NCI-H1436 treated with DMSO at 0.1 percent for 48 hours (cell line): ENCODE results near the gene BFSP1.

Experiments
- DNase-seq: peaks from one replicate; lab custom pipeline; 2025; lab: John Stamatoyannopoulos, UW

Gene BFSP1

DNA sequence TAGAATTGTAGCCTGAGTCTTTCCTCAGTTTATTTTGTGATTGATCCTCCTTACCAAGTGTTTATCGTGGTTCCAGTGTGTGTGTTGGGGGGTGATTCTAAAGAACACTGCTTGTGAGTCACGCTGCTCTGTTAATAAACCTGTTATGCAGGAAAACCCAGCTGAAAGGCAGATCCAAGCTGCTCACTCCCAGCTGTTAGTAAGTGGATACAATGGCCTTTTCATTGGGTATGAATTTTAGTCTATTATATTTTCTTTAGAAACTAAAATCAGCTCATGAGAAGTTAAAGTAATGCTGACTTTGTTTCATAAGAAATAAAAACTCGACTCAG is 26.5 kb upstream of the BFSP1 start:
- DNase-seq, result no peak

DNA sequence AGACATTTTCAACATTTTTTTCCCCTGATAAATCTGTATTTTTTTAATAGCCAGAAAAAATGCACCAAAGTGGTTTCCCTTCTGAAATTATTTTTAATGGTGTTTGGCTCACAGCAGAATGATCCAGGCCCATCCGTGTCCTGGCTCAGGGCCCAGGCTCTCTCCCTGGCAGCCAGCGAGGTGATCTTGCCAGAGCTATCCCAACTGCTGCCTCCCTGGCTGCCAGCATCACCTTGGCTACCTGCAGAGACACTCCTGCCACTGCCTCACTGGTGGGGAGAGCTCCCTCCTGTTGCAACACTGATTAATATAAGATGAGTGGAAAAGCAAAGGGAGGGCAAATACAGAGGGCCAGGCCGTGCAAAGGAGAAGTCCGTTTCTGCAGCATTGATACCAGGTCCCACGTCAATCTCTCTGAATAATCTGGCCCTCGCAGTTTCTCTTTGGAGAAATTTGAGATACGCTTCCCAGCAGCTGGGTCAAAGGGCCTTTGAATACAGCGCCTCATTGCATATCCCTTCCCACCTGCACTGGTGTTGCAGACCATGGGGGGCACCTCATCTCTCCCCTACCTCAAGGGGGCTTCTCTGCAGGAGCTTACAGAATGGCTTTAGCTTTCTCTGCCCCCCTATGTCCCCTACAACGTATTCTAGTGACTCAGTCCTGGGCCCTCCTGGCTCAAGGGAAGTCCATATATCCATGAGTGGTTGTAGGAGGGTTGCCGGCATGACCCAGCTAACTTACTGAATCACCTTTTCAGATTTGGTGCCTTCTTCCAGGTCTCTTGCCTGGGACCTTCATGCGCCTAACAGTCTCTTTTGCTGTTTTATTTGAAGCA is 25.9 kb upstream of the BFSP1 start:
- DNase-seq, result no peak

DNA sequence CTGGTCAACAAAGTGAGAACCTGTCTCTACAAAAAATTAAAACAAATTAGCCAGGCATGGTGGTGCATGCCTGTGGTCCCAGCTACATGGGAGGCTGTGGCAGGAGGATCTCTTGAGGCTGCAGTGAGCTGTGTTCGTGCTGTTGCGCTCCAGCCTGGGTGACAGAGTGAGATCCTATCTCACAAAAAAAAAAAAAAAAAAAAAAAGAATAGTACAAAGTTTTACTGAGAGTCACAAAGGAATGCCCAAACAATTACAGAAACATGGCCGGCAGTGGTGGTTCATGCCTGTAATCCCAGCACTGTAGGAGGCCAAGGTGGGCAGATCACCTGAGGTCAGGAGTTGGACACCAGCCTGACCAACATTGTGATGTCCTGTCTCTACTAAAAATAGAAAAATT is 23.9 kb upstream of the BFSP1 start:
- DNase-seq, result no peak

DNA sequence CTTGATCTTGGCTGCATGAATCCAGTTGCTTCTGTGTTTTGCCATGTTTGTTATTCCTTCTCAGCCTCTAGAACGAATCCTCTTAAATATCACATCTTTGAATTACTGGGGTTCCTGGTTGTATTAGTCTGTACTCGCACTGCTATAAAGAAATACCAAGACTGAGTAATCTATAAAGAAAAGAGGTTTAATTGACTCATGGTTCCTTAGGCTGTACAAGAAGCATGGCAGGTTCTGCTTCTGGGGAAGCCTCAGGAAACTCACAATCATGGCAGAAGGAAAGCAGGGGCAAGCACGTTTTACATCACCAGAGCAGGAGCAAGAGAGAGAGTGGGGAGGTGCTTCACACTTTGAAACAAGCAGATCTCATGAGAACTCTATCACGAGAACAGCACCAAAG is 18.0 kb upstream of the BFSP1 start:
- no peak for DNase-seq

DNA sequence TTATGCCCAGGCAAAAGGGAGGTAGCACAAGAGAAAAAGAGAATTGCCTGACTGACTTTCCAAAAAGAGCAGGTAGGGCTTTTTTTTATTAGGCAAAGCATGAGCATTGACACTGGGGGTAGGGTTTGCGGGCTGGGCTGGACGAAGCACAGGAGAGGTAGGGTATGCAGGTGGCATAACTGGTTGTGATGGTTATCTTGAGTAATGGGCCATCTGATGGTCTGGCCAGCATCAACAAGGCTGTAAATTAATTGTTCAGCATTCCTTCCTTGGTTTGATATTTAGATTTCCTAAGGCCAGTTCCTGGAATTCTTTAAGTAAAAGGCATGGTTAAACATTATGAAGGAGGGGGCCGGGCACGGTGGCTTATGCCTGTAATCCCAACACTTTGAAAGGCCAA is 13.9 kb upstream of the BFSP1 start:
- DNase-seq, result no peak

DNA sequence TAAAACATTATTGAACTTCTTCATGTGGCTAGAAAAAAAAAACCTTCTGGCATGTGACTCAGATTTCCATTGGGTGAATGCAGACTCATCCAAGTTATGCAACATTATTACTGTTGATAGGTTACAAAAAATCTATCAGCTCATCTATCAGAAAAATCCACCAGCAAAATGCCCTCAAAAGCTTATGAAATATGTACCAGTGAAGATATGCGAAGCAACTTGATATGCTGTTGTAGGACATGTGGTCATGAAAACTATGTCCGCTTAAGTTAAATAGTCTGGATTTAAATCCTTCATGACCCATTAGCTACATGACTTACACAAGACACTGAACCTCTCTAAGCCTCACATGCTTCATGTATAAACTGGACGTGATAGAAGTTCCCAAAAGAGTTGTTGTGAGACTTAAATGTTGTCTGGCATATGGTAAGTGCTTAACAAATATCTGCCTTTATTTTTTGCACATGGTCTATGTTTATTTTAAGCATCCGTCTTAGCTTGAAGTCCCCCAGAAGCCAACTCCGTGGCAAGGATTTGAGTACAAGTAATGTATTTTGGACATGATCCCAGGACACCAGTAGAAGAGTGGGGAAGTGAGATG is 12.5 kb upstream of the BFSP1 start:
- DNase-seq, result no peak

DNA sequence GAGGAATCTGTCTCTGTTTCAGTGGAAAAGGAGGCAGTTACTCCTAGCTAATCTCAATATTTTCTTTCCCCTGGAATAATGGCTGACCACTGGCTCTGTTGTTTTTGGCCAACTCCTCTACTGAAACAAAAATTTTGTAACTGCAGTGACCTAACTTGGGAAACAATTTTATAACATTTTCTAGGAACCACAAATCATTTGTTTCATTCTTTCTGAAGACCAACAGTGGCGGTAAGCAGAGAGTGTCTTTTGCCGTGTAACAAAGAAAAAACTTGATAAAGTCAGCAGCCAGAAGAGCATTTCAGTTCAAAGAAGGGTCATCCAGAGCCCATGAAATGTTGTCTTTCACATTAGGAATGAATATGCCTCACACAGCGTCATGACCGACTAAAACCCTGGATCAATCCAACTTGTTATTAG is 11.8 kb upstream of the BFSP1 start:
- no peak for DNase-seq

DNA sequence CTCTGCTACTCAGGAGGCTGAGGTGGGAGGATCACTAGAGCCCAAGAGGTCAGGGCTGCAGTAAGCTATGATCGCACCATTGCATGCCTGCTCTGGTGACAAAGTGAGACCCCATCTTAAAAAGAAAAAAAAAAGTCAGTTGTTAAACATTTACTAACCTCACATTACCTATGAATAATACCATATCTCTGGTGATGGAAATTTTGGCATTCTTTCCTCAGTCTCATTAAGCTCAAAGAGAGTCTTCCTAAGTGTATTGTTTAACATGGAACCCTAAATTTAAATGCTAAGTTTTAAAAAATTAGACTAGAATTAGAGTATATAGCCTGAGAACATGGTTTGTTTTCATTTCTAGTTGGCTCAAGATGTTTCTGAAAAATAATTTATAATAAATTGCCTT is 11.3 kb upstream of the BFSP1 start:
- no peak for DNase-seq

DNA sequence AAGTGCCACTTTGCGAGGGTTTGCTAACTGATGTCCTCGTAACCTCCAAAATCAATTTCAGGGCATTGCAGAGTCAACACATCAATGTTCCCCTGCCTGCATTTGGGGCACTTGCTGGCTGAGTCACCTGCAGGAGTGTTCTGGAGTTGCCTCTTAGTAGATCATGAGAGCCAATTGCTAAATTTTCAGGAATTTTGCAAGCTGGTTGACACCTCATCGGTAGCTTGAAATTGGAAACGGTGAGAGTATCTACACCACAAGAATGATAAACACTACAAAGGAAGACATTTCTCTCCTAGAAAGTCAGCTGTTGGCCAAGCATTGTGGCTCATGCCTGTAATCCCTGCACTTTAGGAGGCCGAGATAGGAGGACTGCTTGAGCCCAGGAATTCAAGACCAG is 10.8 kb upstream of the BFSP1 start:
- no peak for DNase-seq

DNA sequence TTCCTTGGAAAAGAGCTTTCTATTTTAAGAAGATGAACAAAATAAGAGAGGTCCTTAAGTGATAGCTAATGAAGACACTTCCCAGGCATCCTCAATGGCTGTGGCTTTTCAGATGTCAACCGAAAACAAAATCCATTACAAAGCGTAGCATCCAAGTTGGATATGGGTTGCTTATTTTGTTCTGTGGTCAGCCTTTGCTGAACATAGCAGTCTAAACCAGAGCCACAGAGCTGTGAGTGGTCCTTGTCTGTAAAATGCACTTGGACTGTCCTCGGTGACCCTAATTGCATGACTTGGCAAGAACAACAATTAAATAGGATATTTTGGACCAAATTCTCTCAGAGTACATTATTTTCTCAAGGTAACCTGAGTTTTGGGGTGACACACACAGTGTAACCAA is 10.4 kb upstream of the BFSP1 start:
- no peak for DNase-seq

DNA sequence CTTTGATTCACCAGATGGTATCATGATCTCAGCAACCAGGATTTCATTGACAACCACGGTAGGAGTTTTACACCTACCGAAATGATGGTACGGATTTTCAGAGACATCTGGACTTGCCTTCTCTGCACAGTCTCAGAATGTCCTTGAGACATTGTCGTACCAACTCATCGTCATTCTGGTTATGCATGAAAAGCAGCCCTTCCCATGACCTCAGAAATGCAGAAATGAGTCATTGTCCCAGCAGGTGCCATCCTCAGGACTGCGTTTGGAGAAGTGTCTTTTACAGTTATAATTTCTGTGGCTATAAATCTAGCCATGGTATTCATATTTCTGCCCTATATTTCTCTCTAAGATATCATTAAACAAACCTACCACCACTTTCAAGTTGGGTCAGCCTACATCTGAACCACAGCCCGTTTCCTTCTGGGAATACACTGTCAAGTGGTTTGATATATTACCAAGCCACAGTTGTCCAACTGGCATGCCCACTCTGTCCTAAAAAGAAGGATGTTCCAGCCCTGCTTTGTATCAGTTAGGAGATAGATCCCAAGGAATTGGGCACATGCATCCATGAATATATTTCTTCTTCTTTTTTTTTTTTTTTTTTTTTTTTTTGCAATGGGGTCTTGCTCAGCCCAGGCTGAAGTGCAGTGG is 7.5 kb upstream of the BFSP1 start:
- DNase-seq, result no peak

DNA sequence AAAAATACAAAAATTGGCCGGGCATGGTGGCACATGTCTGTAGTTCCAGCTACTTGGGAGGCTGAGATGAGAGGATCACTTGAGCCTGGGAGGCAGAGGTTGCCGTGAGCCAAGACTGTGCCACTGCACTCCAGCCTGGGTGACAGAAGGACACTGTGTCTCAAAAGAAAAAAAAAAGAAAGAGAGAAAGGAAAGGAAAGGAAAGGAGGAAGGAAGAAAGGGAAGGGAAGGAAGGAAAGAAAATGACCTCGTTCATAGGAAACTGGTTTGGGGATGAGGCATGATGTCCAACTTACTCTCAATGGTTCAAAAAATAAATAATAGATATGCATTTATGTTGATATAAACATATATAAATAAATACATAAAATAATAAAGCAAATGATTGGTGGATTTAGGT is 6.8 kb upstream of the BFSP1 start:
- no peak for DNase-seq

DNA sequence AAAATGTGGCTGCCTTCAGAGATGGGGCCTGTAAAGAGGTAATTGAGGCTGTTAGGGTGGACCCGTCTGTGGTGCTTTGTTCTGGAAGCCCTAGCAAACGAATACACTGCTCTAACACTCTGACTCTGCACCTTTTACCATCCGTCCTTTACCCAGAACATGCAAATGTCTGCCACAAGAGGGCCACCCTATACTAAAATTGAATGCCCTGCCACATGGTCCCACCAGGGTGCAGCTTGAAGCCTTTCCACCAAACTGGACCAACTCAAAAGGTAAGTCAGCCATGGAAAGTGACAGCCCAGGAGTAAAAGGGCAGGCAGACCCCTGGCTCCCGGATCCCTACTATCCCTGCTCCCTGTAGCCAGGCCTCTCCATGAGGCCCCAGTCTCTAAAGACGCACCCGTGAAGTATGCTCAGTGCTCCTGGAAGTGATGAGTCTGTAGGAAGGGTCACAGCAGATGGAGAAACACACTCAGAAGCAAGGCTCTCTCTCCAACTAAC is 5.8 kb upstream of the BFSP1 start:
- peak; percentile 42 for DNase-seq

DNA sequence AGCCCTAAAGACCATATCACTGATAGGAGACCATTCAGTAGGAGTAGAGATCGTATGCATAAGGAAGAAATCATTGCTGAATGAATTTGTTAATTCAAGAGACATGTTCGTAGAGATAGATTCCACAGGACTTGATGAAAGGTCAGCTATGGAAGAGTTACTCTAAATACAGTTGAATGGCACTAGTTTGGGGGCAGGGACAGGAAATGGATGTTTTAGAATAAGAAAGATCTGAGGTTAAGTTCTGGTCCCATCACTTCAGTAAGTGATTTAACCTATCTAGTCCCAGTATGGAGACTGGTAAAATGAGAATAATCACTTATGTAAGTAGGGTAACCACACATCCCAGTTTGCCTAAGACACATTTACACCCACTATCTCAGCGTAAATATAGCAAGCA is 2.9 kb upstream of the BFSP1 start:
- DNase-seq, result no peak

DNA sequence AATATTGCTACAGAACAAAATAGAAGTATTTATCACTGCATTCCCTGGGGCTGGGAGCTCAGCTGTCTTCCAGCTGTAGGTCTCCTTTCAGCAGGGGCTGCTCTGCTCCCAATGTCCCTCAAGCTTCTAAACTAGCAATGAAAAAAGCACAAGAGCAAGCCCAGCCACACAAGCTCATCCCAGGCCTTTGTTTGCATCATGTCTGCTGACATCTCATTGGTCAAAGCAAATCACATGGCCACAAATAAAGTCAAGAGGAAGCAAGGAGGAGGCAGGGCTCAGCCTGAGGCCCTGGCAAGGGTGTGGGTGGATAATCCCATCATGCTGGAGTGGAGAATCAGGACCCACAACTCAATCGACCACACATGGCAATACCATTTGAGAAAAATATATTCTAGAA is 2.2 kb upstream of the BFSP1 start:
- DNase-seq, result no peak

DNA sequence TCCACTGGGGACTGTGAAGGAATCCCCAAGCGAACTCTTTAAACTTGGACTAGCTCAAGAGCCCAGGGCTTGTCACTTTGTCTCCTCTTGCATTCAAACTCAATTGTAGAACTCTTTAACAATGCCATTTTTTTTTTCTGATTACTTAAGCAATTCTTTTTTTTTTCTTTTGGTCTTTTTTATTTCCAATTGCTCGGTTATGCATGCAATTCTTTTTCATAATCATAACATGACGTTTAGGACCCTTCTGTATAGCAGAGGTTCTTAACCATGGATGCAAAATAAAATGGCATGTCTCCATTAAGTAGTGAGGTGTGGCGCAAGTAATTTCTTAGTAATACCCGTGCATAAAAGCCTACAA is 466 bp upstream of the BFSP1 start:
- DNase-seq, result no peak

DNA sequence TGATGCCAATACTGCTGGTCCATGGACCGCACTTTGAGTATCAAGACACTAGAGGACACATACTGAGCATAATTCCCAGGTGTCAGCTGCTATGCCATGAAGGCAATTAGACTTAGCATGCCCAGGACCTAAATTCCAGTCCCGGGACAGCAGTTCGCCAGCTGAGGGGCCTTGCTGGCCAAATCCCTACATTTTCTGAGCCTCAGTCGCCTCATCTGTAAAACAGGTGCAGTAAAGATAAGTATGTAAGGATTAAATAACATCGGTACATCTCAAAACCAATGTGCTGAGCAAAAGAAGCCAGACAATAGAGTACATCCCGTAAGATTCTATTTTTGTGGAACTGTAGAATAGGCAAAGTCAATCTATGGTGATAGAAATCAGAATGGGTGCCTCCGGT is 1.0 kb downstream of the BFSP1 start:
- DNase-seq, result no peak

DNA sequence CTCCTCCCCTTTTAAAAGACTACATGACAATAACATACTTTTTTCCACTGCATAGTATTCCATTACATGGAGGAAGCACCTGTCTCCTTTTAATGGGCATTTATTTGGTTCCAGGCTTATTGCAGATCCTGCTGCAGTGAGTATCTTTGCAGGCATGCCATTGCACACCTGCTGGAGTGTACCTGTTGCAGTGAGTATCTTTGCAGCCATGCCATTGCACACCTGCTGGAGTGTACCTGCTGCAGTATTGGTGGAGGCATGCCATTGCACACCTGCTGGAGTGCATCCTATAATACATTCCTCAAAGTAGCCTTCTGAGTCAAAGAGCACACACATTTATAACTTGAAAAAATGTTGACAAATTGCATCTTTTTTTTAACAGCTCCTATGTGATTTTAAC is 1.6 kb downstream of the BFSP1 start:
- no peak for DNase-seq

DNA sequence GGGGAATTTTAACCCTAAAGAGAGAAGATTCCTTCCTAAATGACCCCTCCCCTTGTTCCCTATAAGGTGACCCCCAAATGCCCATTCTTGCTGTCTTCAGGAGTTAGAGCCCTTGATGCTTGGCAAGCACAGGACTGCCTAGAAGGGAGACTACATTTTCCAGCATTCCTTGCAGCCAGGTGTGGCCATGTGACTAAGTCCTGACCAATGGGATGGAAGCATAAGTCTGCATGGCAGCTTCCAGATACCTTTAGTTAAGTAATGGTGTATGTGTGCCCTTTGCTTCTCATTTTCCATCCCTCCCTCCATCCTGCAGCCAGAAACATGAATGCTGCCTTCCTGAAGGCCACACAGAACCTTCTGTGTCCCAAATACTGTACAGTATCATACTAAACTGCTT is 5.5 kb downstream of the BFSP1 start:
- DNase-seq, result no peak

DNA sequence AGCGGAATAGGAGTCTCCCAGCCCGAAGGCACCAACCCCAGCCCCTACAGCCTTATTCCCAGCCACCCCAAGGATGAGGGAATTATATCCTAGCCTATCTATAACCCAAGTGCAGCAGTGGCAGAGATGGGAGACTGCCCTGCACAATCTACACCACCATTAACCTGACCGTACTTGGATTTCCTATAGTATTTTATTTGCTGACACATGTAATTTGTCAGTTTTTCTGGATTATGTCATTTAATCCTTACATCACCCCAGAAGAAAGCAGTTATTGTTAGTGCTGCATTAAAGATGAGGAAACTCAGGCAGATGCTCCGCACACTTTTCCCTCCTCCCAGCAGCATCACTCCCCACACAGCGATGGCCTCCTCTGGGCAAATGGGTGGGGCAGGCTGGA is 6.0 kb downstream of the BFSP1 start:
- no peak for DNase-seq

DNA sequence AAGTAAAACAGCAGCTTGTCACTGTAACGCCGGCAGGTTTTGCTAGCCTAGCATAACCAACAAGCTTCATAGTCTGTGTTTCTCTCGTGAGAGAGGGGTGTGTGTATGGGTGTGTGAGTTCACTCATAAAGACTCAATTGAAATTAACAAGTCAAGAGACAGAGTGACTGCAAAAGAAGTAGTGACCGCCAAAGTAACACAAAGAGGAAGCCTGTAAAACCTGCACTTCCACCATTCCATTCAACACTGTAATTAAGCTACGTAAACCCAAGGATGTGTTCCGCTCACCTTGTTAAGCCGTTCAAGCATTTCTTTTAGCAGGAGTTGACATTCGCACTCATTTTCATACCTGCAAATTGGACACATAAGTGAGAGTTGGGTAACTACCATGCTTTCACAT is 6.6 kb downstream of the BFSP1 start:
- no peak for DNase-seq

DNA sequence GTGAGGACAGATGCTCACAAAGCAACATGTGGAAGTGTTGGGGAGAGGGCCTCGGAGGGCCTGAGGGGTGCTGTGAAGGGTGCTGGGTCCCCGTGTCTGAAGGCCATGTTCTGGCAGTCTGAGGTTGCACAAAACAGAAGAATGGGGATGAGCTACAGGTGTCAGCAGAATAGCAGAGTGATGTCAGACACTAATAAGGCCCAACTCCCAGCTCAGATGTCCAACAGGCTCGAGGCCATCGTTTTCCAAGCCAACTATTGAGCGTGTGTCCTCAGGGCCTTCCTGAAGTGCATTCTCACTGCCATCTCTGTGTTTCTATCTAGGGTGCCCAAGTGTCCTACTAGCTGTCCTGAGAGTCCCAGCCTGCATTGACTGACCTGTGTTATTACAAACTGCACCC is 7.9 kb downstream of the BFSP1 start:
- no peak for DNase-seq

DNA sequence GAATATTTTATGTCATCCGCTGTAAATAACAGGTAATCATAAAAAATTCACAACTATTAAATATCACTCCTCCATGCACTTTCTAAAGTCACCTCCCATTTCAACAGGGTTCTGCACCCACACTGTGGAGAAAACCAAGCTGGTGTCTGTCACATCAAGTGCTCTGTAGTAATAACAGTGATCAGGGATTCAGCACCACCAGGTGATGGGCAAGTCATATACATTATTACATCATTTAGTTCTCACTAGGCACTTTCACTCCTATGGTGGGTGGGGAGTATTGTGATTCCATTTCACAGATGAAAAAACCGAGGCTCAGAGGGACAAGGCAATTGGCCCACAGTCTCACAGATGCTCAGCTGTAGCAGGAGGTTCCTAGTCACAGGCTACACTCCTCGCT is 8.7 kb downstream of the BFSP1 start:
- DNase-seq, result no peak

DNA sequence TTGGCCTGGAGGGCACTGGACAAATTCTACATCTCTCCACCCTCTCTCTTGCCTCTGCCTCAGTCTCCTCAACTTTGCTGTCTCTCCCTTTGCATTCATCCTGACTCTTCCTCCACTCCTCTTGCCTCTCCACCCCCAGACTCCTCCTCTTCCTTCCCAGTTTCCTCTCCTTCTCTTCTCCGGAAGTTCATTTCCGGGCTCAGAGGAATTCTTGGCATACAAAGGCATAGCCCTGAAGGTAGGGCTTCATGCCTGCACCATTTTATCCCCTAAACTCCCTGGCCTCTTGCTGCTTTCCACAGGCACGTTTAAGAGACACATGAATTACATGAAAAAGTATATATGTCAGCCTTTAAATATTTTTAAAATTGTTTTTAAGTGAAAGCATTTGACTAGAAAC is 10.6 kb downstream of the BFSP1 start:
- no peak for DNase-seq
